ENCODE measurements around the gene ERBB3.

The ERBB3 gene

DNA sequence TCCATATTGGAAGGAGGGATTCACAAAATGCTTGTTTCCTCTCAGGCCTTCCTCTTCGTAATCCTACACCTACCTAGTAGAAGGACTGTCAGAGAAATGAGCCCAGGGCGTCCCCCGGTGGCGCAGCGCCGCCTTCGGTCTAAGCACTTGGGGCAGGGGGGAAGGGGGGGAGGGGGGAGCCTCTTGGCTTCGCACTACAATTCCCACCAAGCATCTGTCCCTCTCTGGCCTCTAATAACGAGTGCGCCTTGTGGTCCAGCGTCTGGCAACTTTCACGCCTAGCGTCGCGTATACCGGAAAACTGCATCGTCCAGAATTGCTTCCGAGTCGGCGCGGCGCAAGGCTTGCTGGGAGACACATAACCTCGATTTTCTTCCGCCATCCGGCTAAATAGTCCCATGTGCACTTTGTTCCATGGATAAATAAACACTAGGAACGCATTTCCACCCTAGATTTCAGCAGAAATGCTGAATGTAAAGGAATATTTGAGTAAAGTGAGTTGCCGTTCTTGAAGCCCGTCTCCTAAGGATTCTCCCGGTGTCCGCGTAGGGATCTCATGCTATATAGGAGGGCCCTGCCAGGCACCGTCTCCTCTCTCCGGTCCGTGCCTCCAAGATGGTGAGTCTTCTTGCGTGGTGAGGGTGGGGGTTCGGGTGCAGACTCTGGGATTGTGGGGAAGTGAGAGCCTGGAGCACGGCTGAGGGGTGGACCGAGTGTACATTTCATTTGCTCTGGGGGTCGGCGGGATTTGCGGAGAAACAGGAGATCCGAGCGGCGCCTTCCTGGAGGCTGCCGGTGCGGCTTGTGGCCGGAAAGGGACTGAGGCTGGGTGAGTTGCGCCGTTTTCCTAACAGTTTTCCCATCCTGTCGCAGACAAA, 38.2 kb upstream of the ERBB3 start, which contains the start of gene RPS26:
Gene RPS26 (plus strand): TSS at position 367 of the 878 bp plus-strand sequence. CDS start 249 bp downstream, at position 616.
- peaks cover 19% of the 10 kb centered on the region for H3K4me1 ChIP-seq (ENCODE audit: control insufficient read depth, insufficient read depth, low read length)
- H3K27ac ChIP-seq (ENCODE audit: extremely low read depth, low read depth, low read length), result peak within 1 kb of the TSS; percentile 93
- CTCF ChIA-PET, result interaction anchor here (0.9 to 4.4 kb wide), 11 partner anchors 12 to 303 kb away, joined by 3 to 46 read pairs (median 4); partner anchors contain the start of gene SUOX
- H3K4me3 ChIP-seq (ENCODE audit: low read depth, low read length), result peak within 1 kb of the TSS; percentile 75
- POLR2A ChIA-PET, result interaction anchor here (1.1 to 1.7 kb wide), 3 partner anchors 35 to 303 kb away, joined by 4 to 10 read pairs (median 5); partner anchors contain the start of gene RAB5B
- H3K36me3 ChIP-seq (ENCODE audit: control insufficient read depth in 2 of 2, insufficient read depth in 1 of 2, low read length in 2 of 2), result peaks cover 14 to 34% of the 10 kb centered on the region in 2 experiments
- H3K9me3 ChIP-seq (ENCODE audit: control insufficient read depth, insufficient read depth, low read depth, low read length), result no peaks in the 10 kb centered on the region
- TF ChIP-seq, protein P1, sequence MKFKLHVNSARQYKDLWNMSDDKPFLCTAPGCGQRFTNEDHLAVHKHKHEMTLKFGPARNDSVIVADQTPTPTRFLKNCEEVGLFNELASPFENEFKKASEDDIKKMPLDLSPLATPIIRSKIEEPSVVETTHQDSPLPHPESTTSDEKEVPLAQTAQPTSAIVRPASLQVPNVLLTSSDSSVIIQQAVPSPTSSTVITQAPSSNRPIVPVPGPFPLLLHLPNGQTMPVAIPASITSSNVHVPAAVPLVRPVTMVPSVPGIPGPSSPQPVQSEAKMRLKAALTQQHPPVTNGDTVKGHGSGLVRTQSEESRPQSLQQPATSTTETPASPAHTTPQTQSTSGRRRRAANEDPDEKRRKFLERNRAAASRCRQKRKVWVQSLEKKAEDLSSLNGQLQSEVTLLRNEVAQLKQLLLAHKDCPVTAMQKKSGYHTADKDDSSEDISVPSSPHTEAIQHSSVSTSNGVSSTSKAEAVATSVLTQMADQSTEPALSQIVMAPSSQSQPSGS (tag by site-specific recombination; IDR thresholded peaks at IDR 0.05; ENCODE audit: low read depth), result no peak
- TF ChIP-seq ZNF292 (tag by site-specific recombination; IDR thresholded peaks at IDR 0.05; ENCODE audit: borderline replicate concordance, low read depth), result no peak
- peak; percentile 97 for TF ChIP-seq ZFP37 (tag by site-specific recombination; IDR thresholded peaks at IDR 0.05)
- TF ChIP-seq, protein P2, sequence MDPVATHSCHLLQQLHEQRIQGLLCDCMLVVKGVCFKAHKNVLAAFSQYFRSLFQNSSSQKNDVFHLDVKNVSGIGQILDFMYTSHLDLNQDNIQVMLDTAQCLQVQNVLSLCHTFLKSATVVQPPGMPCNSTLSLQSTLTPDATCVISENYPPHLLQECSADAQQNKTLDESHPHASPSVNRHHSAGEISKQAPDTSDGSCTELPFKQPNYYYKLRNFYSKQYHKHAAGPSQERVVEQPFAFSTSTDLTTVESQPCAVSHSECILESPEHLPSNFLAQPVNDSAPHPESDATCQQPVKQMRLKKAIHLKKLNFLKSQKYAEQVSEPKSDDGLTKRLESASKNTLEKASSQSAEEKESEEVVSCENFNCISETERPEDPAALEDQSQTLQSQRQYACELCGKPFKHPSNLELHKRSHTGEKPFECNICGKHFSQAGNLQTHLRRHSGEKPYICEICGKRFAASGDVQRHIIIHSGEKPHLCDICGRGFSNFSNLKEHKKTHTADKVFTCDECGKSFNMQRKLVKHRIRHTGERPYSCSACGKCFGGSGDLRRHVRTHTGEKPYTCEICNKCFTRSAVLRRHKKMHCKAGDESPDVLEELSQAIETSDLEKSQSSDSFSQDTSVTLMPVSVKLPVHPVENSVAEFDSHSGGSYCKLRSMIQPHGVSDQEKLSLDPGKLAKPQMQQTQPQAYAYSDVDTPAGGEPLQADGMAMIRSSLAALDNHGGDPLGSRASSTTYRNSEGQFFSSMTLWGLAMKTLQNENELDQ (tag by site-specific recombination; IDR thresholded peaks at IDR 0.05; ENCODE audit: low read depth), result peak; percentile 19; the same call in 1 of the 2 replicates
- TF ChIP-seq ZNF169 (tag by site-specific recombination; IDR thresholded peaks at IDR 0.05), result no peak
- no peak for TF ChIP-seq ZNF311 (tag by site-specific recombination; IDR thresholded peaks at IDR 0.05; ENCODE audit: borderline replicate concordance)
- TF ChIP-seq KLF1 (tag by site-specific recombination; IDR thresholded peaks at IDR 0.05), result peak; percentile 59
- peak; percentile 61 for TF ChIP-seq ZNF623 (tag by site-specific recombination; IDR thresholded peaks at IDR 0.05)
- TF ChIP-seq ZNF529 (tag by site-specific recombination; IDR thresholded peaks at IDR 0.05; ENCODE audit: insufficient replicate concordance), result no peak
- TF ChIP-seq, protein P3, sequence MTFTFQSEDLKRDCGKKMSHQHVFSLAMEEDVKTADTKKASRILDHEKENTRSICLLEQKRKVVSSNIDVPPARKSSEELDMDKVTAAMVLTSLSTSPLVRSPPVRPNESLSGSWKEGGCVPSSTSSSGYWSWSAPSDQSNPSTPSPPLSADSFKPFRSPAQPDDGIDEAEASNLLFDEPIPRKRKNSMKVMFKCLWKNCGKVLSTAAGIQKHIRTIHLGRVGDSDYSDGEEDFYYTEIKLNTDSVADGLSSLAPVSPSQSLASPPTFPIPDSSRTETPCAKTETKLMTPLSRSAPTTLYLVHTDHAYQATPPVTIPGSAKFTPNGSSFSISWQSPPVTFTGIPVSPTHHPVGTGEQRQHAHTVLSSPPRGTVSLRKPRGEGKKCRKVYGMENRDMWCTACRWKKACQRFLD (tag by site-specific recombination; IDR thresholded peaks at IDR 0.05), result no peak
- TF ChIP-seq FEZF1 (tag by site-specific recombination; IDR thresholded peaks at IDR 0.05), result peak; percentile 52; the same call in 1 of the 2 replicates
- no peak for TF ChIP-seq ZNF585B (tag by site-specific recombination; IDR thresholded peaks at IDR 0.05)
- TF ChIP-seq ZBTB7A (tag by site-specific recombination; IDR thresholded peaks at IDR 0.05; ENCODE audit: low read depth), result peak; percentile 75; the same call in 1 of the 2 replicates
- TF ChIP-seq ZNF677 (tag by site-specific recombination; IDR thresholded peaks at IDR 0.05), result no peak
- TF ChIP-seq ZNF670 (tag by site-specific recombination; IDR thresholded peaks at IDR 0.05; ENCODE audit: low read depth), result no peak
- TF ChIP-seq ZNF155 (tag by site-specific recombination; IDR thresholded peaks at IDR 0.05), result no peak
- TF ChIP-seq ZNF19 (tag by site-specific recombination; IDR thresholded peaks at IDR 0.05; ENCODE audit: low read depth), result no peak
- peak; percentile 63; the same call in 1 of the 2 replicates for TF ChIP-seq KLF9 (tag by site-specific recombination; IDR thresholded peaks at IDR 0.05; ENCODE audit: low read depth)
- TF ChIP-seq ZFHX2 (tag by site-specific recombination; conservative IDR thresholded peaks at IDR 0.05), result no peak
- peak; percentile 99 for TF ChIP-seq ZNF501 (tag by site-specific recombination; IDR thresholded peaks at IDR 0.05)
- TF ChIP-seq HOXC10 (CRISPR knock-in tag; IDR thresholded peaks at IDR 0.05), result 0 out of 2 replicates have a peak, but pooled peaks have one; percentile 11
- peak; percentile 98 for TF ChIP-seq ZBTB17 (tag by site-specific recombination; IDR thresholded peaks at IDR 0.05)
- TF ChIP-seq ZNF221 (tag by site-specific recombination; IDR thresholded peaks at IDR 0.05; ENCODE audit: borderline replicate concordance), result no peak
- no peak for TF ChIP-seq ZNF560 (tag by site-specific recombination; IDR thresholded peaks at IDR 0.05; ENCODE audit: borderline replicate concordance)
- TF ChIP-seq ZNF10 (tag by site-specific recombination; IDR thresholded peaks at IDR 0.05), result peak; percentile 84
- TF ChIP-seq HOXA7 (CRISPR knock-in tag; IDR thresholded peaks at IDR 0.05; ENCODE audit: borderline replicate concordance), result no peak
- TF ChIP-seq ZNF202 (tag by site-specific recombination; IDR thresholded peaks at IDR 0.05; ENCODE audit: borderline replicate concordance), result no peak
- TF ChIP-seq, protein P4, sequence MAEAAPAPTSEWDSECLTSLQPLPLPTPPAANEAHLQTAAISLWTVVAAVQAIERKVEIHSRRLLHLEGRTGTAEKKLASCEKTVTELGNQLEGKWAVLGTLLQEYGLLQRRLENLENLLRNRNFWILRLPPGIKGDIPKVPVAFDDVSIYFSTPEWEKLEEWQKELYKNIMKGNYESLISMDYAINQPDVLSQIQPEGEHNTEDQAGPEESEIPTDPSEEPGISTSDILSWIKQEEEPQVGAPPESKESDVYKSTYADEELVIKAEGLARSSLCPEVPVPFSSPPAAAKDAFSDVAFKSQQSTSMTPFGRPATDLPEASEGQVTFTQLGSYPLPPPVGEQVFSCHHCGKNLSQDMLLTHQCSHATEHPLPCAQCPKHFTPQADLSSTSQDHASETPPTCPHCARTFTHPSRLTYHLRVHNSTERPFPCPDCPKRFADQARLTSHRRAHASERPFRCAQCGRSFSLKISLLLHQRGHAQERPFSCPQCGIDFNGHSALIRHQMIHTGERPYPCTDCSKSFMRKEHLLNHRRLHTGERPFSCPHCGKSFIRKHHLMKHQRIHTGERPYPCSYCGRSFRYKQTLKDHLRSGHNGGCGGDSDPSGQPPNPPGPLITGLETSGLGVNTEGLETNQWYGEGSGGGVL (tag by site-specific recombination; IDR thresholded peaks at IDR 0.05), result no peak
- TF ChIP-seq, protein P5, sequence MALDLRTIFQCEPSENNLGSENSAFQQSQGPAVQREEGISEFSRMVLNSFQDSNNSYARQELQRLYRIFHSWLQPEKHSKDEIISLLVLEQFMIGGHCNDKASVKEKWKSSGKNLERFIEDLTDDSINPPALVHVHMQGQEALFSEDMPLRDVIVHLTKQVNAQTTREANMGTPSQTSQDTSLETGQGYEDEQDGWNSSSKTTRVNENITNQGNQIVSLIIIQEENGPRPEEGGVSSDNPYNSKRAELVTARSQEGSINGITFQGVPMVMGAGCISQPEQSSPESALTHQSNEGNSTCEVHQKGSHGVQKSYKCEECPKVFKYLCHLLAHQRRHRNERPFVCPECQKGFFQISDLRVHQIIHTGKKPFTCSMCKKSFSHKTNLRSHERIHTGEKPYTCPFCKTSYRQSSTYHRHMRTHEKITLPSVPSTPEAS (tag by site-specific recombination; IDR thresholded peaks at IDR 0.05), result peak; percentile 68

Data from HEK293 (cell line).